ENCODE data around the gene IMMP2L. TPM values are rescaled to one million over a fixed set of nuclear protein-coding genes. Genes with fewer than 3 reads are reported as not detected.

IMMP2L gene
- total and polyA plus RNA-seq, 4 donors, result 9.2 to 34.7 (median 11.1) TPM

DNA sequence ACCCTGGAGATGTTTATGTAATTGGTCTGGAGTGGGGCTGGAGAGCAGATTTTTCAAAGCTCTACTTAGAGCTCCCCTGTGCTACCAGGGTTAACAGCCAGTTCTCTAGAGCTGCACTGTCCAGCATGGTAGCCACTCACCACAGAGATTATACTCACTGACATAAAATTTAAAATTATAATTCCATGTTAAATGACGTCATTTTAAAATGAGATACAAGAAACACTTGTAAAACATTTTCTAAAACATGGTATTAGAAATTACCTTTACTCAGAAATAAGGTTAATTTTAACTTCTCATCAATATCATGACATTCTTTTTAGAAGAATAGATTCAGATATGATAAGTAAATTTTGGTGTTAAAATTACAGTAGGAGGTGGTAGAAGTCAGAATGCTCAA is 777.5 kb downstream of the IMMP2L start:
- peaks cover 0 to 2% (median 0%) of the 10 kb centered on the region in 4 donors for H3K36me3 ChIP-seq (ENCODE audit: control insufficient read depth in 4 of 4, insufficient read depth in 4 of 4, low read length in 4 of 4)
- H3K27ac ChIP-seq (ENCODE audit: low read depth in 1 of 2, low read length in 1 of 2), result no peak overlapping the region
- no peaks in the 10 kb centered on the region for H3K27me3 ChIP-seq (ENCODE audit: control insufficient read depth in 3 of 3, insufficient read depth in 3 of 3, low read length in 2 of 3)
- H3K9me3 ChIP-seq (ENCODE audit: control insufficient read depth in 4 of 4, insufficient read depth in 3 of 4, low read length in 3 of 4), result no peaks in the 10 kb centered on the region
- TF ChIP-seq, protein P1, sequence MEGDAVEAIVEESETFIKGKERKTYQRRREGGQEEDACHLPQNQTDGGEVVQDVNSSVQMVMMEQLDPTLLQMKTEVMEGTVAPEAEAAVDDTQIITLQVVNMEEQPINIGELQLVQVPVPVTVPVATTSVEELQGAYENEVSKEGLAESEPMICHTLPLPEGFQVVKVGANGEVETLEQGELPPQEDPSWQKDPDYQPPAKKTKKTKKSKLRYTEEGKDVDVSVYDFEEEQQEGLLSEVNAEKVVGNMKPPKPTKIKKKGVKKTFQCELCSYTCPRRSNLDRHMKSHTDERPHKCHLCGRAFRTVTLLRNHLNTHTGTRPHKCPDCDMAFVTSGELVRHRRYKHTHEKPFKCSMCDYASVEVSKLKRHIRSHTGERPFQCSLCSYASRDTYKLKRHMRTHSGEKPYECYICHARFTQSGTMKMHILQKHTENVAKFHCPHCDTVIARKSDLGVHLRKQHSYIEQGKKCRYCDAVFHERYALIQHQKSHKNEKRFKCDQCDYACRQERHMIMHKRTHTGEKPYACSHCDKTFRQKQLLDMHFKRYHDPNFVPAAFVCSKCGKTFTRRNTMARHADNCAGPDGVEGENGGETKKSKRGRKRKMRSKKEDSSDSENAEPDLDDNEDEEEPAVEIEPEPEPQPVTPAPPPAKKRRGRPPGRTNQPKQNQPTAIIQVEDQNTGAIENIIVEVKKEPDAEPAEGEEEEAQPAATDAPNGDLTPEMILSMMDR (IDR thresholded peaks at IDR 0.05; ENCODE audit: control extremely low read depth, extremely low read depth), result no peak
- H3K4me1 ChIP-seq (ENCODE audit: control insufficient read depth in 5 of 5, insufficient read depth in 5 of 5, low read length in 5 of 5), result no peaks in the 10 kb centered on the region
- no peak overlapping the region for H3K4me3 ChIP-seq
- ATAC-seq (ENCODE audit: insufficient read depth, low FRiP score) (no peak), DNase-seq (no peak)
- H3K9ac ChIP-seq (ENCODE audit: insufficient read depth in 1 of 2, low read length in 2 of 2), result no peak overlapping the region
- WGBS, 2 donors, result 88 to 95% methylated on average over 1 of the region's 1 CpG

DNA sequence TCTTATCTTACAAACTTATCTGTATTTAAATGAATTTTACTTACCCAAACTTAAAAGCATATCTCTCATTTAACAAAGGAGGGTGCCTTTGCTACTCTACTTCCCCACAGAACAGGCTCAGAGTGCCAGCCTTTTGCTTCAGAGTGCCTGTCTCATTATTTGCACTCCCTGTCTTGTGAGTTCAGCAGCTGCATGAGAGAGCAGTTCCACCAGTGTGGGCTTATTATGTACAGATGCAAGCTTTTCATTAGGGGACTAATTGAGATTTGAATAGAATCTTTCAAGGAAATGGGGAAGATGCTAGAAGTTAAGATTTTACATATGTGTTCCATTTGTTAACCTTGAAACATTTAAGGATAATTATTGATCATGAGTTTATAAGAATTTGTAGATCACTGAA is 781.6 kb downstream of the IMMP2L start:
- H3K27me3 ChIP-seq (ENCODE audit: control insufficient read depth in 3 of 3, insufficient read depth in 3 of 3, low read length in 2 of 3), result no peaks in the 10 kb centered on the region
- H3K36me3 ChIP-seq (ENCODE audit: control insufficient read depth in 4 of 4, insufficient read depth in 4 of 4, low read length in 4 of 4), result no peaks in the 10 kb centered on the region
- TF ChIP-seq, protein P1 (IDR thresholded peaks at IDR 0.05; ENCODE audit: control extremely low read depth, extremely low read depth), result no peak
- H3K9me3 ChIP-seq (ENCODE audit: control insufficient read depth in 4 of 4, insufficient read depth in 3 of 4, low read length in 3 of 4), result no peaks in the 10 kb centered on the region
- H3K4me1 ChIP-seq (ENCODE audit: control insufficient read depth in 5 of 5, insufficient read depth in 5 of 5, low read length in 5 of 5), result no peaks in the 10 kb centered on the region
- no peak overlapping the region for H3K4me3 ChIP-seq
- H3K27ac ChIP-seq (ENCODE audit: low read depth in 1 of 2, low read length in 1 of 2), result no peak overlapping the region
- DNase-seq (no peak), ATAC-seq (ENCODE audit: insufficient read depth, low FRiP score) (no peak)
- H3K9ac ChIP-seq (ENCODE audit: insufficient read depth in 1 of 2, low read length in 2 of 2), result no peak overlapping the region

DNA sequence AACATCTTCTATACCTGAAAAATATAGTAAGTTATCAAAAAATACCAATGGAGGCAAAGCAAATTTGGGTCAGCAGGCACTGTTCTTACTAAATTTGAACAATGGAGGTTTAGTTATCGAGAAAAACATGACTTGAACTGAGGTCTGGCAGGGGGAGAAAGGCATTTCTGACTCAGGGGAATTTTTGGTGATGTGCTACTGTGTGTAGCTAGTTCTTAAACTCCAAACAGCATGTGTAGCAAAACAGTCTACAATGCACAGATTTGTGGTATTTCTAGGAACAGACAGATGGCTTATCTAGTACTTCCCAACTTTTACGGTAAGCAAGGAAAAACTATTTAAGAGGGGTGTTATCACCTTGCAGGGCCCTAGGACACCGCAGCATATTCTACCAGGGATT is 783.0 kb downstream of the IMMP2L start:
- H3K9ac ChIP-seq (ENCODE audit: insufficient read depth in 1 of 2, low read length in 2 of 2), result no peak overlapping the region
- ATAC-seq (ENCODE audit: insufficient read depth, low FRiP score), result no peak
- no peak overlapping the region for H3K4me3 ChIP-seq
- TF ChIP-seq, protein P1 (IDR thresholded peaks at IDR 0.05; ENCODE audit: control extremely low read depth, extremely low read depth), result no peak
- no peaks in the 10 kb centered on the region for H3K4me1 ChIP-seq (ENCODE audit: control insufficient read depth in 5 of 5, insufficient read depth in 5 of 5, low read length in 5 of 5)
- WGBS, 2 donors, result 92 to 94% methylated on average over 3 of the region's 3 CpGs
- no peak for DNase-seq
- no peaks in the 10 kb centered on the region for H3K36me3 ChIP-seq (ENCODE audit: control insufficient read depth in 4 of 4, insufficient read depth in 4 of 4, low read length in 4 of 4)
- H3K27ac ChIP-seq (ENCODE audit: low read depth in 1 of 2, low read length in 1 of 2), result no peak overlapping the region
- H3K9me3 ChIP-seq (ENCODE audit: control insufficient read depth in 4 of 4, insufficient read depth in 3 of 4, low read length in 3 of 4), result no peaks in the 10 kb centered on the region
- no peaks in the 10 kb centered on the region for H3K27me3 ChIP-seq (ENCODE audit: control insufficient read depth in 3 of 3, insufficient read depth in 3 of 3, low read length in 2 of 3)

DNA sequence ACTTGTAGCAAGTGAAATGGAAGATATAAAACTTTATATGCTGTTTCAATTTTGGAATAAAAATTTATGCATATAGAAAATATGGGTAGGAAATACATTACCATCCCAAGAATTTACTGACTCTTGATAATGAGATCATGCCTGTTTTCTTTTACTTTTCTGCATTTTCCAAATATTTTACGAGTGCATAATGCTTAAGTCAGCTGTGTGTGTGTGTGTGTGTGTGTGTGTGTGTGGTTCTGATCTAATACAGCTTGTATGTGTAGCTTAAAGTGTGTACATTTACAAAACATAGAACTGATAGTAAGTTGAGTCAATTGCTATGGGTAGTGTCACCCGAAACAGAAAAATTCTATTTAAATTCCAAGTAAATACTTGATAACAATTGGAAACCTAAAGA is 787.2 kb downstream of the IMMP2L start:
- ATAC-seq (ENCODE audit: insufficient read depth, low FRiP score) (no peak), DNase-seq (no peak)
- TF ChIP-seq, protein P1 (IDR thresholded peaks at IDR 0.05; ENCODE audit: control extremely low read depth, extremely low read depth), result no peak
- H3K4me3 ChIP-seq, result no peak overlapping the region
- no peaks in the 10 kb centered on the region for H3K27me3 ChIP-seq (ENCODE audit: control insufficient read depth in 3 of 3, insufficient read depth in 3 of 3, low read length in 2 of 3)
- 84 to 90% methylated on average over 2 of the region's 2 CpGs for WGBS, 2 donors
- H3K9ac ChIP-seq (ENCODE audit: insufficient read depth in 1 of 2, low read length in 2 of 2), result no peak overlapping the region
- H3K36me3 ChIP-seq (ENCODE audit: control insufficient read depth in 4 of 4, insufficient read depth in 4 of 4, low read length in 4 of 4), result no peaks in the 10 kb centered on the region
- H3K4me1 ChIP-seq (ENCODE audit: control insufficient read depth in 5 of 5, insufficient read depth in 5 of 5, low read length in 5 of 5), result peaks cover 0 to 5% (median 0%) of the 10 kb centered on the region in 5 donors
- no peak overlapping the region for H3K27ac ChIP-seq (ENCODE audit: low read depth in 1 of 2, low read length in 1 of 2)
- H3K9me3 ChIP-seq (ENCODE audit: control insufficient read depth in 4 of 4, insufficient read depth in 3 of 4, low read length in 3 of 4), result no peaks in the 10 kb centered on the region

All from lung (tissue), 12 donors.